GM19099 (cell line): ENCODE results near the gene E2F1.
A peak's percentile ranks its signal among the peaks of the same experiment; 100 is the strongest.

Experiments used
- POLR2A ChIP-seq: IDR thresholded peaks from 3 replicates; pipeline ENCODE4 v1.6.1; 2011; ENCODE audit warnings: low read depth; ENCODE audit not compliant: insufficient read length; ENCODE audit errors: extremely low read depth

Gene E2F1

DNA sequence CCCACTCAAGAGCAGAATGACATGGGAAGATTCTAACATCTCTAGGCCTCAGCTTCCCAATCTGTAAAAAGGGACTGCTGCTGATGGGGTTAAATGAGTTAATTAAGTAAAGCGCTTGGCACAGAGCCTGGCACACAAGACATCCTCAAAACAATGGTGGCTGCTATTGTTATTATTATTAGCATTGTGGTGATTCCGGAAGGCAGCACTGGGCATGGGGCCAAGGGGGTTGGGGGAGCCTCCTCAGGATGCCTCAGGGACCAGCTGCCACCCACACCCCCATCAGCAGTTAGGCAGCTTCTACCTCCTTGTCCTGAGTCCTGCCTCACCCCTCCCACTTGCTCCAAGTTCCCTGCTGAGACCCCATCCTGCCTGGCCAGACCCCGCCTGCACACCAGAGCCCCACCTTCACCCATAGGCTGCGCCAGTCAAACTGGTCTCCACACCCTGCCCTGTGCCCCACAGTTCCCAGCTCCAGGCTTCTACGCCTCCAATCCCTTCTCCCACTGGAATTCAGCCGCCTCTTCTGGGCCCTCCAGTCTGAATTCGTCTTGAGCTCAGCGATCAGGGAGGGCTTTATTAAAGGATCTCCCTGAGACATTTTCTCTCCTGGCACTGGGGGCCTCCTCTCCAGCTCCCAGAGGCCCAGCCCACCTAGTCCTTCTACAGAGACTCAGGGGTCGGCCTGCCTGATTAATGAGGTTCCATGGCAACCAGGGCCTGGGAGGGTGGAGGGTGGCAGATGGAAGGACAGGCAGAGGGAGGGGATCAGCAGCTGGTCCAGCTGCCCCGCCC lies 1.5 kb downstream of the E2F1 start:
- TF ChIP-seq POLR2A, result no peak

DNA sequence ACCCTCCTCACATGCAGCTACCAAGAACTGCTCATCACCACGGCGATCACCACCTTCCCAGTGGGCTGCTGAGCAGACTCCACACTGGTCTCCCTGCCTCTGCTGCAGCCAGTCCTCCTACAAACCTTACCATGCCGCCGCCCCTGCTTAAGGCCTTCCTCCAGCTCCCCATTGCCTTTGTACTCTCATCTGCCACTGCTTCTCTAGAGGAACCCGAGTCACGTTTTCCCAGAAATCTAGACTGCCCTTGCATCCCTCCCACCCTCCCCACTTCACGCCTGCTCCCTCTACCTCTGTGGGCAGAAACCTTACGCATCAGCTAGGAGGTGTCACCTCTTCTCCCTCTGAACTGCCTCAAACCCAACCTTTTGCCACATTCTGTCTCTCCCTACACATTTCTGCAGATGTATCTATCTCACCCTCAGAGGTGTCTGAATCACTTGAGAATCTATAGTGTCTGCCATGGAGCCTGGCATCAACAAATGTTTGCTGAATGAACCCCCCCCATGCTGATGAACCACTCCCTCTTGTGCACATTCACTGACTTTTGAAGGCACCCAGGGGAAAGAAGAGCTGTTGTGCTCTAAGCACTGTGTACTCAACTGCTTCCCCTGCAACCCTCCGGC lies 4.3 kb downstream of the E2F1 start:
- TF ChIP-seq POLR2A, result no peak

DNA sequence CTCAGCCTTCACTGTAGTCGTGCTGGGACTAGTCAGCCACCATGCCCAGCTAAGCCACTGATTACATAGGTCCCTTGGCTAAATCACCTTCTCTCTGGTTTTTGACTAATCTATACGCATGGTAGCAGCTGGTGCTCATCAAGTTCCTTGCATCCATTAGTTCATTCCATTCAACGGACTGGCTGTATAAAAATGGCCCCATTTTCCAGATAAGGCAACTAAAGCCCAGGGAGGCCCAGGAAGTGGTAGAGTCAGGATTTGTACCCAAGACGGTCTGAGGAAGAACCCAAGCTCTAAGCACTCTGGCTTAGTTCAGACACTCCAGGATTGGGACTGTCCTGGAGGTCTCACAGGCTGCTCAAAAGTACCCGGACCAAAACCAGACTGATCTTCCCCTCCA lies 4.9 kb downstream of the E2F1 start:
- TF ChIP-seq POLR2A, result no peak

DNA sequence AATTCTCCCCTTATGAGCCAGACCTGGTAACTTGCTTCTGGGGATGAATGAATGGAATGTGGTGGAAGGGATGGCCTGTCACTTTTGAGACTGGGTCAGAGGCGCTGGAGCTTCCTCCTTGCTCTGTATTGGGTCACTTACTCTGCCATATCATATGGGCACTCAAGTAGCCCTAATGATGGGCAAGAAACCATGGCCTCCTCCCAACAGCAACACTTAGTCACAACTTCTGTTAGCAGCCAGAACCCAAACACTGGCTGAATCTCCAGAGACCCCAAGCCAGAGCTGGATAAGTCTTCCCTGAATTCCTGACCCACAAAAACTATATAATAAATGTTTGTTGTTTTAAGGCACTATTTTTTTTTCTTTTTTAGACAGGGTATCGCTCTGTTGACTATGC lies 5.5 kb downstream of the E2F1 start:
- no peak for TF ChIP-seq POLR2A

DNA sequence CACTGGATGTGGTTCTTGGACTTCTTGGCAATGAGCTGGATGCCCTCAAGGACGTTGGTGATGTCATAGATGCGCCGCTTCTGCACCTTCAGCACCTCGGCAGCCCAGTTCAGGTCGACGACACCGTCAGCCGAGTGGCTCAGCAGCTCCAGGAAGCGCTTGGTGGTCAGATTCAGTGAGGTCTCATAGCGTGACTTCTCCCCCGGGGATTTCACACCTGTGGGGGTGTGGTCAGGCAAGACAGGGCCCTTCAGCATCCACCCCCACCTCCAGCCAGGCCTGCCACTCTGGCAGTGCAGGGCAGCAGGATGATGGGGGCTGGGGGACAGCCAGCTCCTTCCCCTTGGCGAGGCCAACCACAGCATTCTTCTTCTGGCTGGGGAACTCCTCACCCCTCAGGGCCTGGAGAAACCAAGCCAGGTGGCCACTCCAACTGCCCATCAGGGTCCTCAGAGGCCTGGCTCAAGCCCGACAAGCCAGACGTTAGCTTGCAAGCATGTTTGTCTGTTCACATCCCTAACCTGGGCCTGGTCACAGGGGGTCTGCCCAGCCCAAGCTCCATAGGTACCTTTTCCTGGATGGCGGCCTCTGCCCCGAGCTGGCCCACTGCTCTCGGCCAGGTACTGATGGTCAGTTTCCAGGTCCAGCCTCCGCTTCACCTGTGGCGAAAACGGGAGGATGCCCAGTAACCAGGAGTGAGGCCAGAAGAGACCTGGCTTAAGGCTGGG lies 6.3 kb downstream of the E2F1 start:
- peak; percentile 26 for TF ChIP-seq POLR2A

DNA sequence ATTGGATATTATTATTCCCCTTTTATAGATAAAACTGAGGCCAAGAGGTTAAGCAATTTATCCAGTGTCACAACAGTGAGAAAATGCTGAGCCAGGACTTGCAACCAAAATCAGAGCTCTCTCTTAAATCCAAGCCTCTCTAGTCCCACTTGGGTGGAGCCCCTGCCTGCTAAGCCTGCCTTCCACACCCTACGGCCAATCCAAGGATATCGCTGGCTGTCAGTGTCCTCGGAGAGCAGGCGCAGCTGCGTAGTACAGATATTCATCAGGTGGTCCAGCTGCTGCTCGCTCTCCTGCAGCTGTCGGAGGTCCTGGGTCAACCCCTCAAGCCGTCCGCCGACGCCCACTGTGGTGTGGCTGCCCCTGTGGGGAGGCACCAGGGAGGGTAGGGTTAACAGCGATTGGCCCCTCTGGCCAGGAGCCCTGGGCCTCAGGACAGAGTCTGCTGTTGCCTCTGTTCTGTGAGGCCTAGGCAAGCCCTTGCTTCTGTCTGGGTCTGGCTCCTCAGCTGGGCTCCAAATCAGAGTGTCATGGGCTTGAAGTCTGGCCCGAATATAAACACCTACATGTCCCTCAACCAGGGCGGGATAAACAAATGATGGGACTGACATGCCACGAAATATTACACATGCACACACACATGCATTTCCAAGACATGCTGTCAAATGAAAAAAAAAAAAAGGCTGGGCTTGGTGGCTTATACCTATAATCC lies 8.0 kb downstream of the E2F1 start:
- no peak for TF ChIP-seq POLR2A

DNA sequence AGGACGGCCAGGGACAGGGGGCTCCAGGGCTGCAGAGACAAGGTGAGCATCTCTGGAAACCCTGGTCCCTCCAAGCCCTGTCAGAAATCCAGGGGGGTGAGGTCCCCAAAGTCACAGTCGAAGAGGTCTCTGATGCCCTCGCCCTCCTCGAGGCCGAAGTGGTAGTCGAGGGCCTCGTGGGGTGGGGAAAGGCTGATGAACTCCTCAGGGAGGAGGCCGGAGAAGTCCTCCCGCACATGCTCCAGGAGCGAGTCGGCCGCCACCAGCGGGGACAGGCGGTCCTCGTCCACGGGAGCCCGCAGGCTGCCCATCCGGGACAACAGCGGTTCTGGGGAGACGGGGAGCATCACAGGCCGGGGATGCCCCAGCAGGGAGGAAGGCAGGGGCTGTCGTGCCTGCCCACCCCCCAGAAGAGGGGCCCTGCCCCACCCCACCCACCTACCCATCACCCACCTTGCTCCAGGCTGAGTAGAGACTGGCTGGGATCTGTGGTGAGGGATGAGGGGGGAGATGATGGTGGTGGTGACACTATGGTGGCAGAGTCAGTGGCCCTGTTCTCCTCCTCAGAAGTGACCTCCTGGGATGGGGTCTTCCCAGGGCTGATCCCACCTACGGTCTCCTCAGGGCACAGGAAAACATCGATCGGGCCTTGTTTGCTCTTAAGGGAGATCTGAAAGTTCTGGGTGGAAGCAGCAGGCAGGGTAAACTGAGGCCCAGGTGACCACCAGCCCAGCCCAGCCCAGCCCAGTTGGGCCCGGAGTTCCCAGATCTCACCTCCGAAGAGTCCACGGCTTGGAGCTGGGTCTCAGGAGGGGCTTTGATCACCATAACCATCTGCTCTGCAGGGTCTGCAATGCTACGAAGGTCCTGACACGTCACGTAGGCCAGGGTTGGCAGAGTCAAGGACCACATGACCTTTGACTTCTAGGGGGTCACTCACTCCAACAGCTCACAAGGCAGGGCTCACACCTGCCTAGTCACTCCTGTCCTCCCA lies 9.2 kb downstream of the E2F1 start:
- no peak for TF ChIP-seq POLR2A

DNA sequence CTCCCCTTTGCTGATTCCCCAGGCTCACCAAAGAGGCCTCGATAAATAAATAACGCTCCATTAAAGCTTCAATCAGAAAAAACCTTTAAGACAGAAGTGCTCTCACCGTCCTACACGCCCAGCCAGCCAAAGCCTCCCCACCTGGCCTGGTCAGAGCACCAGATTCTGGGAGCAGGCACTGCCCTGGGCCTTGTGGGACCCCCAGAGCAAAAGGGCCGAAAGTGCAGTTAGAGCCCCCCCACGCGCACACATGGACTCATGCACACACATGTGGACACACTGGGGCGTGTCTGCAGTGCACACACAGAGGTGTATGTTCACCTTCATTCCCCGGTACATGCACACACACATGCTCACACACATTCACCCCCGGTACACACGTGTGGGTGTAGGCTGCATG lies 10.1 kb downstream of the E2F1 start:
- TF ChIP-seq POLR2A, result no peak

DNA sequence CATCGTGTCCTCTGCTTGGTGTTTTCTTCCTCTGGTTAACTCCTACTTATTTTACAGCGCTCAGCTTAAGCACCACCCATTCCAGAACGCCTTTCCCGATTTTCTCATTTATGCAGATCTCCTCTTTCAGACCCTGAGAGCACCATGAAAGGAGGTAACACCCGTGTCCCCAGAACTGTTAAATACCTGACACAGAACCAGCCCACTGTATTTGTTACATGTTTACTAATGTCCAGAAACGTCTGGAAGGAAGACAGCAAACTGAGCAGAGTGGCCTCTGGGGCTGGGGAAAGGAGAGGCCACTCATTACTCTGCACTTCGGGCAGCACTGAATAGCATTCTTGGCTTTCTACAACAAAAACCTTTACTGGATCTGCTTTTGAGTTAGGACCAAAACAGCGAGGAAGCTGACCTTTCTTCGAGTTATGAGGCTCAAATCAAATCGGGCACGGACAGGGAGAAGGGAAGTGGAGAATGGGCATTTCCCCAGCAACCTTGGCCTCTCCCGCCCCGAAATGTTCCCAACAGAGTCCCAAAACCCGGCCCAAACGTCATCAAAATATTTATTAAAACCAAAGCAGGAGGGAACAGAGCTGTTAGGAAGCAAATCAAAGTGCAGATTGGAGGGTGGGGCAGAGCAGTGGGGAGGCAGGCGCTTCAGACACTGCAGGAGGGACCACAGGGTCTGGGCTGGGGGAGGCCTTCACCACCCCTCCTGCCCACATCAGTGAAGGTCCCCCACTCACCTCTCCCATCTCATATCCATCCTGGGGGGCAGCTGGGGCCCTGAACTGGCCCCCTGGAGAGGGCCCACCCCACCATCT lies 10.8 kb downstream of the E2F1 start:
- no peak for TF ChIP-seq POLR2A

DNA sequence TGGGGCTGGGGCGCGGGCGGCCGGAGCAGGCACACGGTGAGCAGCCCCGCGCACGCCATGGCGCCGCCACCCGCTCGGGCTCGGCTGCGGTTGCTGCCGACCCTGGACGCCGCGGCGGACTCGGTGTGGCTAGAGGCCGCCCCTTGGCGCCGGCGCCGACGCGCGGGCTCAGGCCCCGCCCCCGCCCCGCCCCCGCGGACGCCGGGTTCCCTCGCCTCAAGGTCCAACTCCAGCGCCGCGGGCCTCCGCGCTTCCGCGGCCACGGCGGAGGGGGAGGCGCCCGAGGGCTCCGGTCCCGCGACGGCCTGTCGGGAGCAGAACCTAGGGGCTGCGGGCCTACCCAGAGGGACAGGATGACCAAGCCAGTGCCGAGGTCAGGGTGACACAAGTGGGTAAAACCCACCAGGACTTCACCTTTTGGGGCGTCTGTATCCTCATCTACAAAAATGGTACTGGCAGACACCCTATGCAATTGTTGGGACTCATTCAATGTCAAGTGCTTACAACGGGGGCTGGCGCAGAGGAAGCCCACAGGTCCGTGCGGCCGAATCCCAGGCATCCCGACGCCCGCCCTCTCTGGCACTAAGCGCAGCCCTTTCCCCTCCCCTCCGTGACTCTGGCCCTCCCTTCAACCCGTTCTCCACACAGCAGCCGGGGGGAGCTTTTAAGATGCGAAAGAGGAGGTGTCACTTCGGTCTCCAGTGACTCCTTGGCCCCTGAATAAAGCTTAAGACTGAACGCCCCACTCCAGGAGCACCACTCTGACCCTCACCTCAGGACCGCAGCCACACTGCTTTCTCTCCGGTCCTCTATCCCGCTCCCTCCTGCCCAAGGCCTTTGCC lies 11.7 kb downstream of the E2F1 start, which contains the start of gene NECAB3:
TSS of gene NECAB3 (minus strand) at position 135 of the 842 bp plus-strand sequence. CDS start at position 59, 76 bp downstream.
- peak; percentile 51 for TF ChIP-seq POLR2A

DNA sequence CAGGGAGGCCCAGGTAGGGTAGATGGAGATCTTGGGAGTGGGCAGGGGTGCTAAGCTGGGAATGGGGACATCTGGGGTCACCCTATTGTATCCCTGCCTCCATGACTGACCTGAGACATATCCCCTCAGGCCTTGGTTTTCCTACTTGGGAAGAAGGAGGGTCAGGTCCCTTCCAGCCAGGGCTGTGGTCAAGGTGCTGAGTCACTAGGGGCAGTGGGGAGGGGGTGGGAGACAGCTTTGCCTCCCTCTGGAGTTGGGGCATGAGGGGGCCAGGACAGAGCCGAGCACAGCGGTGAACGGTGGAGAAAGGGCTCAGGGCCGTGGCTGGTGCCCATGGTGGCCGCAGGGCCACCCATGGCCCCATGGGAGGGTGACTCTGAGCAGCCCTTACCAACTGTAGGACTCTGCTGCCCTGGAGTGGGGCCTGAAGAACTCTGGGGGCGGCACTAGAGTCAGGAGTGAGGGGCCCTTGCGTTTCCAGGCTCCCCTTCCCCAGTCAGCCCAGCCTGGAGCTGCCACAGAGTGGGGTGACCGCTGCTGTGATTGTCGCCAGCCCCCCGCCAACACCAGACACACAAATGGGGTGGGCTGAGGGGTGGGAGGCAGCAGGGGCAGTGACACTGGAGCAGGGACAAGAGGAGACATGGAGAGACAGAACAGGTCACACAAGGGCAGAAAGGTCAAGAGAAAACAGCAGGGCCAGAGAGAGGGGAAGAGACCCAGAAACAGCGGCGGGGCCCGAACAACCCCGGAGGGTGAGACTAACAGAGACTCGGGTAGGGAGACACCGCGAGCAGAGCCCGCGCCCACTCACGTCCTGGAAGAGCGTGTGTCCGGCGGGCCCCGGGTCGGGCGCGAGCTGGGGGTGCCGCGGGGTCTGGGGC lies 12.5 kb downstream of the E2F1 start:
- no peak for TF ChIP-seq POLR2A

DNA sequence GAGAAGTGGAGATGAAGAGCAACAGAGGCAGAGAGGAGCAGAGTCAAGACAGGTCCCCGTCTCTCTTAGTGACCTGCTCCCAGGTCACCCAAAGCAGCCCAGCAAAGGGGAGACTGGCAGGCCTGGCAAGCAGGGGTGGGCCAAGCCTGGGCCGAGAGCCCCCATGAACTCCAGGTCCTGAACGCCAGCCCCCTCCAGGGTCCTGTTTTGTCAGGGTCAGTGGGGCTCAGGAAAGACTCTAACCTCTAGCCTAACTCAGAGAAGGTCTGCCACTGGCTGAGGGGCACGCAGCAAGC lies 13.1 kb downstream of the E2F1 start:
- no peak for TF ChIP-seq POLR2A
